Measurements from ENCODE around the gene KCNN3. TPM values are rescaled to one million over a fixed set of nuclear protein-coding genes. Genes with fewer than 3 reads are reported as not detected.

The KCNN3 gene
- polyA plus RNA-seq, 1 donor from 2014 or later: 2.2 TPM

DNA sequence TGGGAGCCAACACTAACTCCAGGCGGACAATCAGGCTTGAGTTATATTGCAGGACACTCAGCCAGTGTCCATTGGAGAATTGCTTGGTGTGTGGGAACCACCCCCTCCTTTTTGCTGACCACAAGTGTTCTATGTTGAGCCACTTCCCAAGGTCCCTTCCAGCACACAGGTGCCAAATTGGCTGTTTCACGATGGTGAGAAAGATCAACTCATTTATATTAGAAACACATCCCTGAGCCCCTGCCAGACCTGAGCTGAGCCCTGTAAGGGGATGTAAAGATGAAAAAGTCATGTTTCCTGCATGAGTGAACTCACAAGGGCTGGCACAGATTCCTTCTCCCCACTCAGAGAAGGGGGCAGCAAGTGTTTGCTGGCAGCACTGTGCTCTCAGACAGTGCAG, 96.5 kb downstream of the KCNN3 start (continued):
- TF ChIP-seq POLR2AphosphoS5 (IDR thresholded peaks at IDR 0.05) (no peak), MXI1 (conservative IDR thresholded peaks at IDR 0.05; ENCODE audit: poor library complexity, severe bottlenecking) (no peak)

DNA sequence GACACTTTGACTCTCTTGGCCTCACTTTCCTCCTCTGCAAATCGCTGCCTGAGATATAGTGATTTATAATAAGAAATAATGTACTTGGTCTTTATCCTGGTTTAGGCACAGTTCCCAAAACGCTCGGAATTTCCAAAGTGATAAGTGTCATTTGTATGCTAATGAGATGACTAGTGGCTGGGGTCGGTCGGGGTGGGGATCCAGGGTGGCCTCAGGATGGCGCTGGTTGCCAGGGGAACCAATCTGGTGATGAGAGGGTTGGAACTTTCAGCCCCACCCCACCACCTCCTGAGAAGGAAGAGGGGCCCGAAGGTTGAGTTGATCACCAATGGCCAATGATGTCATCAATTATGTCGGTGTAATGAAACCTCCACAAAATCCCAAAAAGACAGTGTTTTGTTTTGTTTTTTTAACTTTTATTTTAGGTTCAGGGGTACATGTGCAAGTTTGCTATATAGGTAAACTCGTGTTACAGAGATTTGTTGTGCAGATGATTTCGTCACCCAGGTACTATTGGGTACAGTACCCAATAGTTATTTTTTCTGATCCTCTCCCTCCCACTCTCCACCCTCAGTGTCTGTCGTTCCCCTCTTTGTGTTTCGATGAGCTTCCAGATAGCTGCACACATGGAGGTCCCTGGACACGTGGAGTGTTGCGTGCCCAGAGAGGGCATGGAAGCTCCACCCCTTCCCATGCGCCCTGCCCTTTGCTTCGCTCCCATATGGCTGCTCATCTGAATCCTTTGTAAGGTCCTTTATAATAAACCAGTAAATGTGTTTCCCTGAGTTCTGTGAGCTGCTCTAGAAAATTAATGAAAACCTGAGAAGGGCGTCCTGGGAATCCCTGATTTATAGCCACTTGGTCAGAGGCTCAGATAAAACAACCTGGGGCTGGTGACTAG, 97.2 kb downstream of the KCNN3 start:
- H3K9ac ChIP-seq (ENCODE audit: low read length): no peak overlapping the region
- no peak overlapping the region for H3K27ac ChIP-seq (ENCODE audit: low read length)
- TF ChIP-seq EZH2 (IDR thresholded peaks at IDR 0.05; ENCODE audit: borderline replicate concordance, insufficient read depth, low read length, poor library complexity, severe bottlenecking): no peak
- TF ChIP-seq EP300 (conservative IDR thresholded peaks at IDR 0.05; ENCODE audit: poor library complexity, severe bottlenecking): no peak
- no peak for TF ChIP-seq REST (IDR thresholded peaks at IDR 0.05; ENCODE audit: borderline replicate concordance)
- no peak for TF ChIP-seq POLR2AphosphoS5 (IDR thresholded peaks at IDR 0.05)
- no peak for TF ChIP-seq SMC3 (conservative IDR thresholded peaks at IDR 0.05; ENCODE audit: poor library complexity)
- no peak for TF ChIP-seq RAD21 (conservative IDR thresholded peaks at IDR 0.05)
- no peak for TF ChIP-seq CTCF (IDR thresholded peaks at IDR 0.05; ENCODE audit: poor library complexity, severe bottlenecking)
- no peak for TF ChIP-seq MXI1 (conservative IDR thresholded peaks at IDR 0.05; ENCODE audit: poor library complexity, severe bottlenecking)
- no peak for TF ChIP-seq TAF1 (IDR thresholded peaks at IDR 0.05; ENCODE audit: low read depth)
- H3K27me3 ChIP-seq (ENCODE audit: insufficient read depth, low read depth, low read length): no peaks in the 10 kb centered on the region
- no peaks in the 10 kb centered on the region for H3F3A ChIP-seq (ENCODE audit: insufficient read depth, low read length, poor library complexity, severe bottlenecking)
- H3K4me2 ChIP-seq (ENCODE audit: low read length): no peak overlapping the region
- H2AFZ ChIP-seq (ENCODE audit: low read depth, low read length): no peak overlapping the region
- H3K36me3 ChIP-seq (ENCODE audit: insufficient read depth, low read length): no peaks in the 10 kb centered on the region
- no peaks in the 10 kb centered on the region for H3K79me2 ChIP-seq (replicated peaks; ENCODE audit: insufficient read depth, low read length)
- H3K9me3 ChIP-seq (ENCODE audit: low read length): no peaks in the 10 kb centered on the region
- H4K20me1 ChIP-seq (ENCODE audit: insufficient read depth): no peaks in the 10 kb centered on the region
- H3K9me2 ChIP-seq (ENCODE audit: insufficient read depth, low read length): no peaks in the 10 kb centered on the region
- H3K4me3 ChIP-seq (ENCODE audit: low read length): no peak overlapping the region

- no peak overlapping the region for H3K4me2 ChIP-seq (ENCODE audit: low read length)
- no peaks in the 10 kb centered on the region for H3K9me2 ChIP-seq (ENCODE audit: insufficient read depth, low read length)
- H3K79me2 ChIP-seq (replicated peaks; ENCODE audit: insufficient read depth, low read length): no peaks in the 10 kb centered on the region
- no peaks in the 10 kb centered on the region for H3K27me3 ChIP-seq (ENCODE audit: insufficient read depth, low read depth, low read length)
- no peak for TF ChIP-seq EP300 (conservative IDR thresholded peaks at IDR 0.05; ENCODE audit: poor library complexity, severe bottlenecking)
- no peak for TF ChIP-seq POLR2AphosphoS5 (IDR thresholded peaks at IDR 0.05)
- no peak for TF ChIP-seq EZH2 (IDR thresholded peaks at IDR 0.05; ENCODE audit: borderline replicate concordance, insufficient read depth, low read length, poor library complexity, severe bottlenecking)
- no peak for TF ChIP-seq MXI1 (conservative IDR thresholded peaks at IDR 0.05; ENCODE audit: poor library complexity, severe bottlenecking)
- no peak for TF ChIP-seq RAD21 (conservative IDR thresholded peaks at IDR 0.05)
- TF ChIP-seq REST (IDR thresholded peaks at IDR 0.05; ENCODE audit: borderline replicate concordance): no peak
- TF ChIP-seq SMC3 (conservative IDR thresholded peaks at IDR 0.05; ENCODE audit: poor library complexity): no peak
- TF ChIP-seq TAF1 (IDR thresholded peaks at IDR 0.05; ENCODE audit: low read depth): no peak
- no peak for TF ChIP-seq CTCF (IDR thresholded peaks at IDR 0.05; ENCODE audit: poor library complexity, severe bottlenecking)
- H3K9me3 ChIP-seq (ENCODE audit: low read length): no peaks in the 10 kb centered on the region
- H3F3A ChIP-seq (ENCODE audit: insufficient read depth, low read length, poor library complexity, severe bottlenecking): no peaks in the 10 kb centered on the region
- no peaks in the 10 kb centered on the region for H4K20me1 ChIP-seq (ENCODE audit: insufficient read depth)
- H3K36me3 ChIP-seq (ENCODE audit: insufficient read depth, low read length): no peaks in the 10 kb centered on the region
- no peak overlapping the region for H3K9ac ChIP-seq (ENCODE audit: low read length)
- H3K4me3 ChIP-seq (ENCODE audit: low read length): no peak overlapping the region
- H3K27ac ChIP-seq (ENCODE audit: low read length): no peak overlapping the region
- H2AFZ ChIP-seq (ENCODE audit: low read depth, low read length): no peak overlapping the region
Observed at GRCh38 chr1:154772056-154772455, 98.0 kb downstream of the KCNN3 start.
